Fibroblast of skin of left biceps (primary cell): ENCODE measurements around the gene ARHGEF16.

Experiments used
- DNase-seq, 2 experiments: peaks; one replicate each; pipeline ENCODE4 v3.0.0-alpha.2; 2013; ENCODE audit warnings: low read depth in 2 of 2

Gene ARHGEF16

GRCh38 chr1:3422638-3423037 is 31.8 kb upstream of the ARHGEF16 start:
- DNase-seq: no peak

DNA sequence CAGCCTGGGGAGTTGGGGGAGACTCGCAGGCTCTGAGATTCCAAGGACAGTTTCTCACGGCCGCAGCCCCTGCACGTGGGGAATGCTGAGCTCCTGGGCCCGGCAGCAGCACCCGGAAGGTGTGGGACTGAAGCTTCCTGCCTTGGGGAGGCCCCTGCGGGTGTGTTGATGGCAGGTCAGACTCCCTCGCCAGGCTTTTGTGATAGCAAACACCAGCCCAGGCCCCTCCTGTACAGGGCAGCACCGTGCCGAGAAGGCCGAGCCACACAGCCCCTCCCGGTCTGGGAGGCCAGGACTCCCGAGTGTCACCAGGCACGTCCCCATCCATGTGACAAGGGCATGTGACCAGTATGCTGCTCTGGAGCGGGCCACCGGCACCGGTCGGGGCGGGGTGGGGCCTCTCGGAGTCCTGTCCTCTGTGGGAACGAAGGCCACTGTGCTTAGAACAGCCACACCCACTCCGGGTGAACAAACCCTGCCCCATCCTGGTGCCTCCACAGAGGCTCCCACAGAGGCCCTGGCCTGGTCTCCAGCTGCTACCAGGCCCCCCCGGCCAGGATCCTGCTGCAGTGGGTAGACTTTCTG is 31.1 kb upstream of the ARHGEF16 start:
- DNase-seq: no peak

DNA sequence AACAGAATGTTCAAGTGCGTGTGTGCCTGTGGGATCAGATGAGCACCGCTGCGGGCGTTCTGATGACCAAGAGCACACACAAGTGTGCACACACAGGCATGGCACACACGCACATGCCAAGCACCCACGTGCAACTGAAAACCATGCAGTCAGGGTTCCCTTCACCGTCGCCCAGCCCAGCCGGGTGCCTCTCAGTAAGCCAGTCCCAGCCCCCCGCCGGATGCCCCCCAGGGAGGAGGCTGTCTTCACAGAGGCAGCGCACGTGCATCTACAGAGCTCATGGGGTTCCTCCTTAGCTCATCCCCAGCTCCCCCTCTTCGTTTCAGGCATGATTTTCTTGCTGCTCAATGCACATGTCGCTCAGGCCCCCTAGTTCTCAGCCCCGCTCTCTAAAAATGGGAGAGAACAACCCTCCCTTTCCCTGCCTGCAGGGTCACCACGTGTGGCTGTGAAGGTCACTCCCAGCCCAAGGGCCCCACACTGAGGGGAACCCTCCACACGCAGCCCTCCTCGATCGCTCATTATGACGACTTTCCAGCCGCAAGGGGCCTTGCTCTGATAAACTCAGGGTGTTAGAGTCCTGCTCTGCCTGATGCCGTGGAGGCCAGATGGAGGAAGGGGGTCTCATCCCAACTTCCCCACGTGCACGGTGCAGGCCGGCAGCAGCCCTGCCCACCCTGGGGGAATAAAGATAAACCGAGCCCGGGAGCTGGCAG is 30.4 kb upstream of the ARHGEF16 start:
- DNase-seq: no peak

DNA sequence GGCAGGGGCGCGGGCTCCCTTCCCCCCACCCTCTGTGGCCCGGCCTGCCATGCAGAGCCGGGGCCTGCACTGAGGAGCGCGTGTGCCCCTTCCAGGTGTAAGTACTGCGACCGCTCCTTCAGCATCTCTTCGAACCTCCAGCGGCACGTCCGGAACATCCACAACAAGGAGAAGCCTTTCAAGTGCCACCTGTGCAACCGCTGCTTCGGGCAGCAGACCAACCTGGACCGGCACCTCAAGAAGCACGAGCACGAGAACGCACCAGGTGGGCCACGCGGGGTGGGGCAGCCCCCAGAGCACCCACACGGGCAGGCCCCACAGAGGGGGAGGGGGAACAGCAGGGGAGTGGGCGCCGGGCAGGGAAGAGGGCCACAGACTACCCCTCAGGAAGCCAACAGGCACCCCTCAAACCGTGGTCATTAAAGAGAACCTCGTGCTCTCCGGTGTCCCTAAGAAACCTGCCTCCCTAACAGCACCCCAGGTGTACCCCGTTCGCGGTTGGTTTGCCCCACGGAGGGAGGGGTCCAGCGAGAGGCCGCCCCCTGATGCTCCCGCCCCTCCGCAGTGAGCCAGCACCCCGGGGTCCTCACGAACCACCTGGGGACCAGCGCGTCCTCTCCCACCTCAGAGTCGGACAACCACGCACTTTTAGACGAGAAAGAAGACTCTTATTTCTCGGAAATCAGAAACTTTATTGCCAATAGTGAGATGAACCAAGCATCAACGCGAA is 28.8 kb upstream of the ARHGEF16 start:
- no peak for DNase-seq

DNA sequence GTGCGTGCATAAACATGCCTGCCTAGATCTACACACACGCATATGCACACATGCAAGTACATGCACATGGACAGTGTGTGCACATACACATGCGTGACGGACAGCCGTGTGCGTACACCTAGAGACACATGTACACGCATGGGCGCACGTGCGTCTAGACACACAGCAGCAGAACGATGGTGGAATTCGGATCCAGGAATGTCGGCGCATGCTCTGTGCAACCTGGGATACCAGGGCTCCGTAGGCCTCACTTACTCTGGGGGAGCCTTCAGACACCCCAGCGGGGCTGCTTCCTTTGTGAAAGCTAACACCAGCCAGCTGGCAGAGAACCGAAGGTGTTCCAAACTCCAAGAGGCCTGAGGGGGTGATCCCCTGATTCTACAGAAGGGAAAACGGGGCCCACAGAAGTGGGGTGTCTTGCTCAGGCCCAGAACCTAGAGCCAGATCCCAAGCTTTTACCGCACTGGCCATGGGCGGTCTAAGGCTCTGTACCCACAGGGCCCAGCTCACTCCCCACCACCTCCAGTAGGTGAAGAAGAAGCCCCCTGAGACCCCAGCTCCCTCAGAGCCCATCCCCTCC is 27.4 kb upstream of the ARHGEF16 start:
- no peak for DNase-seq

DNA sequence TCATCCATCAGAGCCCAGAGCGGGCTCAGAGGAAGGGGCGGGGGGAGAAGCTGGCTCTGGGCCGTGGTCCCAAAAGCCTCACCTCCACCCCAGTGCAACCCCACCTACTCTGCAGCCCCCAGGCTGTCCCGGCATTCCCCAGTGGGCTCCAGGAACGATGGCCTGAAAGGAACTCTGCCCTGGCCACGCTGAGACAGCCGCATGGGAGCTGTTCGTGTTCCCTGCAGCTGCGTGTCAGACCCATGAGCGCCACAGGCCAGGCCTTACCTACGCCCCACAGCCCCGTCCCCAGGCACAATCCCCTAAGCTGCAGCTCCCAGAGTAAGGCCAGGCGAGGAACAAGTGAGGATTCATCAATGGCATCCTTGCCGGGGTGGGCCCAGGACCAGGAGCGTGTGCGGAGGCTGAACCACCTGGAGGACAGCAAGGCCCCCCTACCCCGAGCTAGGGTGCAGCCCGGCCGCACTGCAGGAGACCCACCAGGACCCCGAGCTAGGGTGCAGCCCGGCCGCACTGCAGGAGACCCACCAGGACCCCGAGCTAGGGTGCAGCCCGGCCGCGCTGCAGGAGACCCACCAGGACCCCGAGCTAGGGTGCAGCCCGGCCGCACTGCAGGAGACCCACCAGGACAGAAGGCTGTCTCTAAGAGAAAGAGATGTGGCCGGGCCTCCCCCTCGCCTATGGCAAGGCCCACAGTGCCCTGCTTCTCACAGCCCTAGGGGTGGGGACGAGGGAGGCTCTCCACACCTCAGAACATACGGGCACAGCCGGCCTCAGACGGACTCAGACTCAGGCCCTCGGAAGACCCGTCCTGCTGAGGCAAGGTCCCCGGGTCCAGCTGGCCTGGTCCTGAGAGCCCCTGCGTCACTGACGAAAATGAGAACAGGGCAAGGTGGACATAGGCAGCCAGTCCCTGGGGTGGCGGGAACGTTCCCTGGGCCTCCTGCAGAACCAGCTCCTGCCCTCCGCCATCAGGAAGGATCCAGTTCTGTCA is 26.5 kb upstream of the ARHGEF16 start:
- DNase-seq: no peak

DNA sequence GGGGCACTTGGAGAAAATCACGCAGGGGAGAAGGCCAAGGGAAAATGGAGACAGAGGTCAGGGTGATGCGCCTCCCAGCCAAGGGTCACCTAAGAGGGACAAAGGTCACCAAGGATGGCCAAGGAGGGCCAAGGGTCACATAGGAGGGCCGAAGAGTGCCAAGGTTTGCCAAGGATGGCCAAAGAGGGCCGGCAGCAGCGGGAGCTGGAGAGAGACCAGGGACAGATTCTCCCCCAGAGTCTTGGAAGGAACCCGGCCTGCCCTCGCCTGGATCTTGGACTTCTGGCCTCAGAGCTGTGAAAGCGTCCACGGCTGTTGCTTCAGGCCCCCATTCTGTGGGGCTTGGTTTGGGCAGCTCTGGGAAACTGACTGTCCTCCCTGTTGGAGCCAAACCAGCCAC is 25.6 kb upstream of the ARHGEF16 start:
- DNase-seq: no peak

DNA sequence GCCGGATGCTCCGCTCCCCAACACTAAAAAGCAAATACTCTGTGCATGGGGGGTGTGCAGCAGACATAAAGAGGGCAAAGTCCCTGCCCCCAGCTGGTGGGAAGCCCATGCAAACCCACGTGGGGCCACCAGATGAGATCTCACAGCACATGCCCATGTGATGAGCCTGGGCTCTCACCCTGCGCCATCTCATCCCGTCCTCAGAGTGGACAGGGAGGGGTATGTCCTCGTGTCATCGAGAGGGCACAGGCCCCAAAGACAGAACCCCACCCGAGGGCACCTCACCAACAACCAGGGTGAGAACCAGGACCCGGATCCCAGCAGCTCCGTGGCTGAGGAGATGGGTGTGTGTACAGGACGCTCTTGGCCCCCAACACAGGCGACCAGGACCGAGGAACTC is 25.1 kb upstream of the ARHGEF16 start:
- no peak for DNase-seq

GRCh38 chr1:3429766-3430165 is 24.7 kb upstream of the ARHGEF16 start:
- DNase-seq: no peak

GRCh38 chr1:3430406-3430805 is 24.1 kb upstream of the ARHGEF16 start:
- DNase-seq: no peak

- DNase-seq: no peak
Observed at GRCh38 chr1:3430820-3431219, 23.6 kb upstream of the ARHGEF16 start.

GRCh38 chr1:3431266-3431665 is 23.2 kb upstream of the ARHGEF16 start:
- DNase-seq: no peak

- no peak for DNase-seq
Observed at GRCh38 chr1:3431686-3432085, 22.8 kb upstream of the ARHGEF16 start.

GRCh38 chr1:3432306-3432705 is 22.2 kb upstream of the ARHGEF16 start:
- DNase-seq: no peak

GRCh38 chr1:3433076-3433475 is 21.4 kb upstream of the ARHGEF16 start:
- no peak for DNase-seq

DNA sequence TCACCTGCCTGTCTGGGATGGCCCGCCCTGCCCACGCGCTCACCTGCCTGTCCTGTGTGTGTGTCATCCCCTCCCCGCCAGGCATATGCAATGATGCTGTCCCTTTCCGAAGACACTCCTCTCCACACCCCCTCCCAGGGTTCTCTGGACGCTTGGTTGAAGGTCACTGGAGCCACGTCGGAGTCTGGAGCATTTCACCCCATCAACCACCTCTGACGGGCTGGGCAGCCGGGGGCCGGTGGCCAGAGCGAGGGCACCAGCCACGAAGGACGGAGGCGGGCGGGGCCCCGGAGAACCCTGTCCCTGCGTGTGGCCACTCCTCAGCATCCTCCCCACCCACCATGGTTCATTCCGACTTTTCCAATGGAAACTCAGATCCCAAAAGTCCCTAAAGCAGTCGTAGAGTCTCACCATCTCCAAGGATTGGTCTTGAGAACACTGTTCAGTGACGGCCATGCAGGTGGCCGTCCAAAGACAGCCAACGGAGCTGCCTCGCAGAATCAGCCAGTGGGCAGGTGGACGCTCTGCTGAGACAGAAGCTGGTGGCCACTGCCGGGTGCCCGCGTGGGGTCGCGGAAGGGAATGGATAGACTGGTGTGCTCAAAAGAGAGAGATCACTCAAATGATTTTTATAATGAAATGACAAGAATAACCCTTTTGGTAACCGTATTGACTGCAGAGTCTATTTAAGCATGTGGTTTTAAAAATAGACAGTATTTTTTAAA is 20.7 kb upstream of the ARHGEF16 start:
- no peak for DNase-seq

DNA sequence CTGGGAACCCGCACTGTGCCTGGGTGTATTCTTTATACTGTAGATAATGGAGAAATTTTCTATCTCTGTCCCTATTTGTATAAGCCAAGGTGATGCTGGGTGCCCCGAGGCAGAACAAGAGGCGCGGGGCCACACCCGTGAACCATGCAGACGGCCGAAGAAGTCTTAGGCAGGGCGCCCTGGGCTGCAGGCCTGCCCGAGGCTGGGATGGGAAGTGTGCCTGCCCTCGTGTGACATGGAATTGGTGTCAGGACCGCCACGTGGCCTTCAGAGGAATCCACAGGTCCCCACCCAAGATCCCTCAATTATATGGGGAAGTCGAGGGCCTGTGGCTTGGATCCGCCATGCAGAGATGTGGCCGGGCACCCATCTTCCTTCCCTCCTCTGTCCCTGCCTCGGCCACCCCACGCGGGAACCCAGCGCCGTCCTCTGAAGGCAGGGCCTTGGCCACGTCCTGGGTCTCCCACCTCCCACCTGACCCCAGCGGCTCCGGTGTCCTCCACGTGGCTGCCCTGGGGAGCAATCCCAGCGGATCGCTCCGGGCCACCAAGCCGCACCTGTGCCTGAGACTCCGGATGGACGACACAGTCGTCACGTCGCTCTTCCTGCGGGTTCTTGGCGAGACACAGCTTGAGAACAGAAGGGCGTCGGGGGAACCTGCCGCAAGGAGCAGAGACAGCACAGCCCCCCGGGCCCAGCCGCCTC is 19.9 kb upstream of the ARHGEF16 start:
- no peak for DNase-seq

DNA sequence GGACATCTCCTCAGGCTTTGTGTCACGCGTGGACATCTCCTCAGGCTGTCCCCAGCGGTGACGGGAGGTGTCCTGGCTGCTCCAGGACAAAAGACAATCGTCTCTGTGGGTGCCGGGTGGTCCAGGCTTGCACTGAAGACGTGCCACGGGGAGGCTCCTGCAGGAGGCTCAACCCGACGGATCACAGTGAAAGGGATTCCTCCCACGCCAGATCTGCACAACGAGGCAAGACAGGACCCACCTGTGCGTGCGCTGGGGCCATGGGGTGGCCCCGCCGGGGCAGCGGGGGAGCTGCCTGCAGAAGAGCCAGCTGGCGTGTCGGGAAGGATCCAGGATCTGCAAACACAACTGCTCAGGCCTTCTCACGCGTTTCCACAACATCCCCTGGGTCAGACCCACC is 18.8 kb upstream of the ARHGEF16 start:
- DNase-seq: no peak

GRCh38 chr1:3436451-3436850 is 18.0 kb upstream of the ARHGEF16 start:
- no peak for DNase-seq

DNA sequence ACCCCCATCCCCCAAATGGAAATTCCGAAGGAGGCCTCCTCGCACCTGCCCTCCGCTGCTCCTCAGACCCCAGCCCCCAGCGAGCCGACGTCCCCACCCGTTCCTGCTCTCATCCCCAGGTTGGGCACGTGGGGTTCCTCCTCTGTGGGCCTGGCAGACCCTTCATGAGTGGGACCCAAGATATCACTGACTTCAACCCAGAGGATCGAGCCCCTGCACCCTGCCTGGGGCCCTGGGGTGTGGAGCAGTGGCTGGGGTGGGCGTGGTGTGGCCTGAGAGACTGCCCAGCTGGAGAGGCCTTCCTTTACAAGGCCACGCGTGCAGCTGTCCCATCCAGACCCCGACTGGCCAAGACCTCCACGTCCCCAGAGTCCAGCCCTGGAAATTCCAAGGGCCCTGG is 17.6 kb upstream of the ARHGEF16 start:
- DNase-seq: no peak
